Measurements from ENCODE around the gene CFAP157.

The CFAP157 gene

DNA sequence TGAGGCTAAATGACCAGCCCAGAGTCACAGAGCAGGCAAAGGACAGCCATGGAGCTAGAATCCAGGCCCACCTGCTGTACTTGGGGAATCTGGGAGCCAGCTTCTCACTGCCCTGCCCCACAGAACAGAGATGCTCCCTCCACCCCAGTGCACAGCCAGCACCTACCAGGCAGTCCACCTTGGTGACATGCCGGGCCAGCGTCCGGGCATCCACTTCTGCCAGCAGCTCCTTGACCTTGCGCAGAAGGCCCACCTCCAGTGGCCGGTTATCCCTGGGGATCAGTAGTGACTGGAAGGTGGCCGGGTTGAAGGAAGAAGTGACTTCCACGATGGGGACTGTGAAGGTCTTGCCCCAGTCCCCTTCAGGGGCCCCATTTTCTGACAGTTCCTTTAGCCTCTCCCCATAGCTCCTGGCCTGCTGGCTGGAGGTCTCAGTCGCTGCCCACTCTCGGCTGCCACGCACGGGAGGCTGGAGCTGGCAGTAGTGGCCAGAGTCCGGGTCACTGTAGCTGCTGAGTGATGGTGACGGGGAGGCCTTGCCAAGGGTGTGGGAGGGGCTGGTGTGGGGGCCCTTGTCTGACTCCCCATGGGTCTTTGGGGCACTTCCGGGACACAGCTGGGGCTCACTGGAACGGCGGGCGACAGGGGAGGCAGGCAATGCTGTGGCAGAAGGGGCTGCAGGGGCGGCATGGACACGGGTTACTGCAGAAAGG lies 37.8 kb downstream of the CFAP157 start:
- Histone ChIP-seq H3K14ac (ENCODE audit: low read length) (no peak overlapping the region), H3K4ac (ENCODE audit: low read length) (no peak overlapping the region), H3K9ac (ENCODE audit: low read depth, low read length, poor library complexity) (no peak overlapping the region), H3K27me3 (ENCODE audit: control insufficient read depth in 3 of 3, insufficient read depth in 3 of 3, low read depth in 1 of 3, low read length in 3 of 3) (peaks cover 0 to 25% (median 0%) of the 10 kb centered on the region in 3 experiments), H3K4me1 (ENCODE audit: control insufficient read depth in 2 of 2, insufficient read depth in 1 of 2, low read depth in 1 of 2, low read length in 2 of 2) (peaks cover 2 to 9% of the 10 kb centered on the region in 2 donors), H3K23ac (ENCODE audit: low read depth, low read length, poor library complexity) (no peak overlapping the region), H2AFZ (ENCODE audit: low read length) (no peak overlapping the region), H2AK5ac (ENCODE audit: low read depth, low read length) (peak overlapping the region; percentile 64), H3K79me1 (ENCODE audit: low read depth, low read length) (peaks cover 1% of the 10 kb centered on the region), H2BK5ac (ENCODE audit: low read length) (no peak overlapping the region), H4K8ac (ENCODE audit: low read depth, low read length) (no peak overlapping the region), H2BK120ac (ENCODE audit: low read depth, low read length) (no peak overlapping the region), H3K9me3 (replicated peaks in 1 of 2; ENCODE audit: control insufficient read depth in 2 of 2, insufficient read depth in 1 of 2, low read depth in 1 of 2, low read length in 2 of 2) (no peaks in the 10 kb centered on the region), H3K27ac (replicated peaks; ENCODE audit: low read length) (no peak overlapping the region), H3K4me3 (ENCODE audit: low read length in 2 of 2) (peak overlapping the region in 1 of 2 donors; percentile 51), H2BK12ac (ENCODE audit: low read length) (no peak overlapping the region), H3K18ac (ENCODE audit: low read length) (no peak overlapping the region), H2BK15ac (ENCODE audit: low read length) (no peak overlapping the region), H3K36me3 (replicated peaks in 1 of 2; ENCODE audit: control insufficient read depth in 2 of 2, insufficient read depth in 2 of 2, low read length in 2 of 2) (peaks cover 0 to 15% of the 10 kb centered on the region in 2 donors), H4K91ac (ENCODE audit: low read depth, low read length, poor library complexity) (no peak overlapping the region), H3K4me2 (ENCODE audit: insufficient read depth, low read length, poor library complexity, severe bottlenecking) (no peak overlapping the region)
- WGBS, 2 donors (ENCODE audit: extremely low coverage in 2 of 2, insufficient read length in 2 of 2, insufficient replicate concordance in 1 of 2) = no CpG with 5 or more reads among the region's 19 CpGs
- DNase-seq (ENCODE audit: low spot score) = no peak

- H2AK5ac ChIP-seq (ENCODE audit: low read depth, low read length) = no peak overlapping the region
- no peak overlapping the region for H2BK120ac ChIP-seq (ENCODE audit: low read depth, low read length)
- H3K18ac ChIP-seq (ENCODE audit: low read length) = peak overlapping the region; percentile 27
- no peak overlapping the region for H3K23ac ChIP-seq (ENCODE audit: low read depth, low read length, poor library complexity)
- no peak overlapping the region for H4K91ac ChIP-seq (ENCODE audit: low read depth, low read length, poor library complexity)
- H3K36me3 ChIP-seq (replicated peaks in 1 of 2; ENCODE audit: control insufficient read depth in 2 of 2, insufficient read depth in 2 of 2, low read length in 2 of 2) = peaks cover 0 to 16% of the 10 kb centered on the region in 2 donors
- WGBS, 2 donors (ENCODE audit: extremely low coverage in 2 of 2, insufficient read length in 2 of 2, insufficient replicate concordance in 1 of 2) = no CpG with 5 or more reads among the region's 15 CpGs
- no peak overlapping the region for H3K4me2 ChIP-seq (ENCODE audit: insufficient read depth, low read length, poor library complexity, severe bottlenecking)
- no peak for DNase-seq (ENCODE audit: low spot score)
- H3K4me3 ChIP-seq (ENCODE audit: low read length in 2 of 2) = no peak overlapping the region
- H2BK5ac ChIP-seq (ENCODE audit: low read length) = no peak overlapping the region
- no peak overlapping the region for H3K27ac ChIP-seq (replicated peaks; ENCODE audit: low read length)
- no peak overlapping the region for H4K8ac ChIP-seq (ENCODE audit: low read depth, low read length)
- H3K9me3 ChIP-seq (replicated peaks in 1 of 2; ENCODE audit: control insufficient read depth in 2 of 2, insufficient read depth in 1 of 2, low read depth in 1 of 2, low read length in 2 of 2) = no peaks in the 10 kb centered on the region
- no peak overlapping the region for H3K14ac ChIP-seq (ENCODE audit: low read length)
- peaks cover 0 to 3% of the 10 kb centered on the region in 2 donors for H3K4me1 ChIP-seq (ENCODE audit: control insufficient read depth in 2 of 2, insufficient read depth in 1 of 2, low read depth in 1 of 2, low read length in 2 of 2)
- H3K79me1 ChIP-seq (ENCODE audit: low read depth, low read length) = peaks cover 1% of the 10 kb centered on the region
- H2BK15ac ChIP-seq (ENCODE audit: low read length) = no peak overlapping the region
- no peak overlapping the region for H2BK12ac ChIP-seq (ENCODE audit: low read length)
- H2AFZ ChIP-seq (ENCODE audit: low read length) = no peak overlapping the region
- peaks cover 0 to 33% (median 0%) of the 10 kb centered on the region in 3 experiments for H3K27me3 ChIP-seq (ENCODE audit: control insufficient read depth in 3 of 3, insufficient read depth in 3 of 3, low read depth in 1 of 3, low read length in 3 of 3)
- no peak overlapping the region for H3K9ac ChIP-seq (ENCODE audit: low read depth, low read length, poor library complexity)
- no peak overlapping the region for H3K4ac ChIP-seq (ENCODE audit: low read length)
Observed at GRCh38 chr9:127746959-127747569, 40.3 kb downstream of the CFAP157 start.

GRCh38 chr9:127749090-127749787 lies 42.5 kb downstream of the CFAP157 start:
- Histone ChIP-seq H3K27me3 (ENCODE audit: control insufficient read depth in 3 of 3, insufficient read depth in 3 of 3, low read depth in 1 of 3, low read length in 3 of 3) (peaks cover 0 to 55% (median 0%) of the 10 kb centered on the region in 3 experiments), H3K14ac (ENCODE audit: low read length) (no peak overlapping the region), H2BK5ac (ENCODE audit: low read length) (no peak overlapping the region), H3K4me2 (ENCODE audit: insufficient read depth, low read length, poor library complexity, severe bottlenecking) (no peak overlapping the region), H3K36me3 (replicated peaks in 1 of 2; ENCODE audit: control insufficient read depth in 2 of 2, insufficient read depth in 2 of 2, low read length in 2 of 2) (peaks cover 0 to 16% of the 10 kb centered on the region in 2 donors), H3K79me1 (ENCODE audit: low read depth, low read length) (peaks cover 1% of the 10 kb centered on the region), H3K9ac (ENCODE audit: low read depth, low read length, poor library complexity) (no peak overlapping the region), H3K4me3 (ENCODE audit: low read length in 2 of 2) (no peak overlapping the region), H3K27ac (replicated peaks; ENCODE audit: low read length) (no peak overlapping the region), H2BK120ac (ENCODE audit: low read depth, low read length) (no peak overlapping the region), H3K9me3 (replicated peaks in 1 of 2; ENCODE audit: control insufficient read depth in 2 of 2, insufficient read depth in 1 of 2, low read depth in 1 of 2, low read length in 2 of 2) (no peaks in the 10 kb centered on the region), H2AFZ (ENCODE audit: low read length) (no peak overlapping the region), H2AK5ac (ENCODE audit: low read depth, low read length) (peak overlapping the region; percentile 34), H2BK12ac (ENCODE audit: low read length) (no peak overlapping the region), H3K18ac (ENCODE audit: low read length) (no peak overlapping the region), H3K4ac (ENCODE audit: low read length) (no peak overlapping the region), H3K23ac (ENCODE audit: low read depth, low read length, poor library complexity) (peak overlapping the region; percentile 75), H4K91ac (ENCODE audit: low read depth, low read length, poor library complexity) (no peak overlapping the region), H2BK15ac (ENCODE audit: low read length) (no peak overlapping the region), H4K8ac (ENCODE audit: low read depth, low read length) (no peak overlapping the region), H3K4me1 (ENCODE audit: control insufficient read depth in 2 of 2, insufficient read depth in 1 of 2, low read depth in 1 of 2, low read length in 2 of 2) (peaks cover 0 to under 1% of the 10 kb centered on the region in 2 donors)
- no CpG with 5 or more reads among the region's 26 CpGs for WGBS, 2 donors (ENCODE audit: extremely low coverage in 2 of 2, insufficient read length in 2 of 2, insufficient replicate concordance in 1 of 2)
- DNase-seq (ENCODE audit: low spot score) = no peak
